ENCODE results near the gene CGB7. TPM values are rescaled to one million over a fixed set of nuclear protein-coding genes. Genes with fewer than 3 reads are reported as not detected.

The CGB7 gene
- total and polyA plus RNA-seq, 10 of the 15 experiments (the other 5 are each of a cell fraction or from before 2014, with no cell fraction given), result 0.06 TPM; not detected in 9

DNA sequence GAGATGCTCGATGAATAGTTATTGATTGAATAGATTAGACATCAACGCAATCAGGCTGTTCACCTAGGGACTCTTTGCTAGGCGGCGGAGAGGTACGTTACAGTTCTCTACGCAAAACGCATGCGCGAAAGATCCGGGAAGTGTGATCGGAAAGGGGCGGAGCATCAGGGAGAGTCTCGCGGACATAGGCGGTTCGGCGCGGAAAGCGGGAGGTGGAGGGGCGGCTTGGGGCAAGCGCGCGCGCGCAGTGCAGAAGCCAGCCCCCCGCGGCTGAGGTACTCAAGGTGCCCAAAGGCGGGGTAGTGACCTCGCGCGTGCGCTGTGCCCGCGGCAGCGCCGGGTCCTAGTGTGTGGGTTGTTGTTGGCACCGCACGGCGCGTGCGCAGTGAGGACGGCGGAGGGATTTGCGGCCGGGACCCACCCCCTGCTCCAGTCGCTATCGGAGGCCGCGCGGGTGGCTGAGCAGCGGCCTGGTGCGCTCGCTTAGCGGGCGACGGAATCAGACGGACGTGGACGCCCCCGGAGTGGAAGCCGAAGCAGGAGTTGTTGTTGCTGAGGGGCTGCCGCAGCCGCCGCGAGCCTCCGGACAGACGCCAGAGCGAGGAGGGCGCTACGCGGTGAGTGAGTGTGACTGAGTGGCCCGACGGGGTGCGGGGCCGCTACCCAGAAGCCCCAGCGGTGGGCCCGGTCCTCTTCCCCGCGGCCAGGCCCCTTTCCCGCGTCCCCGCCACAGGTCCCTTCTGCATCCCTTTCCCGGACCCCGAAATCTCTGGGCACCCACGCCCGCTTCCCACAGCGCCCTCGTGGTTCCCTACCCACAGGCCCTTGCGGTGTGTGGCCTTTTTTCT is 27.7 kb upstream of the CGB7 start, which contains the start of gene SNRNP70 (continued):
- TF ChIP-seq, protein P1, sequence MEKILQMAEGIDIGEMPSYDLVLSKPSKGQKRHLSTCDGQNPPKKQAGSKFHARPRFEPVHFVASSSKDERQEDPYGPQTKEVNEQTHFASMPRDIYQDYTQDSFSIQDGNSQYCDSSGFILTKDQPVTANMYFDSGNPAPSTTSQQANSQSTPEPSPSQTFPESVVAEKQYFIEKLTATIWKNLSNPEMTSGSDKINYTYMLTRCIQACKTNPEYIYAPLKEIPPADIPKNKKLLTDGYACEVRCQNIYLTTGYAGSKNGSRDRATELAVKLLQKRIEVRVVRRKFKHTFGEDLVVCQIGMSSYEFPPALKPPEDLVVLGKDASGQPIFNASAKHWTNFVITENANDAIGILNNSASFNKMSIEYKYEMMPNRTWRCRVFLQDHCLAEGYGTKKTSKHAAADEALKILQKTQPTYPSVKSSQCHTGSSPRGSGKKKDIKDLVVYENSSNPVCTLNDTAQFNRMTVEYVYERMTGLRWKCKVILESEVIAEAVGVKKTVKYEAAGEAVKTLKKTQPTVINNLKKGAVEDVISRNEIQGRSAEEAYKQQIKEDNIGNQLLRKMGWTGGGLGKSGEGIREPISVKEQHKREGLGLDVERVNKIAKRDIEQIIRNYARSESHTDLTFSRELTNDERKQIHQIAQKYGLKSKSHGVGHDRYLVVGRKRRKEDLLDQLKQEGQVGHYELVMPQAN (conservative IDR thresholded peaks at IDR 0.05), result peak; percentile 89
- no peak for TF ChIP-seq YBX1 (IDR thresholded peaks at IDR 0.05)
- TF ChIP-seq ESRRA (IDR thresholded peaks at IDR 0.05; ENCODE audit: low read length), result peak; percentile 79; the same call in 1 of the 2 replicates
- TF ChIP-seq, protein P2, sequence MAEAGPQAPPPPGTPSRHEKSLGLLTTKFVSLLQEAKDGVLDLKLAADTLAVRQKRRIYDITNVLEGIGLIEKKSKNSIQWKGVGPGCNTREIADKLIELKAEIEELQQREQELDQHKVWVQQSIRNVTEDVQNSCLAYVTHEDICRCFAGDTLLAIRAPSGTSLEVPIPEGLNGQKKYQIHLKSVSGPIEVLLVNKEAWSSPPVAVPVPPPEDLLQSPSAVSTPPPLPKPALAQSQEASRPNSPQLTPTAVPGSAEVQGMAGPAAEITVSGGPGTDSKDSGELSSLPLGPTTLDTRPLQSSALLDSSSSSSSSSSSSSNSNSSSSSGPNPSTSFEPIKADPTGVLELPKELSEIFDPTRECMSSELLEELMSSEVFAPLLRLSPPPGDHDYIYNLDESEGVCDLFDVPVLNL (IDR thresholded peaks at IDR 0.05; ENCODE audit: low read depth, low read length), result peak; percentile 58
- TF ChIP-seq ZSCAN29 (IDR thresholded peaks at IDR 0.05), result no peak
- TF ChIP-seq, protein P3, sequence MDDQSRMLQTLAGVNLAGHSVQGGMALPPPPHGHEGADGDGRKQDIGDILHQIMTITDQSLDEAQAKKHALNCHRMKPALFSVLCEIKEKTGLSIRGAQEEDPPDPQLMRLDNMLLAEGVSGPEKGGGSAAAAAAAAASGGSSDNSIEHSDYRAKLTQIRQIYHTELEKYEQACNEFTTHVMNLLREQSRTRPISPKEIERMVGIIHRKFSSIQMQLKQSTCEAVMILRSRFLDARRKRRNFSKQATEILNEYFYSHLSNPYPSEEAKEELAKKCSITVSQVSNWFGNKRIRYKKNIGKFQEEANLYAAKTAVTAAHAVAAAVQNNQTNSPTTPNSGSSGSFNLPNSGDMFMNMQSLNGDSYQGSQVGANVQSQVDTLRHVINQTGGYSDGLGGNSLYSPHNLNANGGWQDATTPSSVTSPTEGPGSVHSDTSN (IDR thresholded peaks at IDR 0.05; ENCODE audit: insufficient replicate concordance, low read depth, low read length), result peak; percentile 78
- peak; percentile 81; the same call in 1 of the 2 replicates for TF ChIP-seq GATAD2B (conservative IDR thresholded peaks at IDR 0.05; ENCODE audit: low read depth)
- 0 out of 4 replicates have a peak, but pooled peaks of 1 of the 2 experiments have one; percentile 38 for TF ChIP-seq ETV6 (conservative IDR thresholded peaks at IDR 0.05 in 1 of 2, IDR thresholded peaks at IDR 0.05 in 1 of 2; ENCODE audit: borderline replicate concordance in 1 of 2, low read depth in 1 of 2)
- no peak; the same call in 1 of the 2 replicates for TF ChIP-seq RFX5 (IDR thresholded peaks at IDR 0.05; ENCODE audit: low read depth, low read length)
- peak; percentile 100 for TF ChIP-seq POLR2A (IDR thresholded peaks at IDR 0.05; ENCODE audit: low read depth, low read length)
- TF ChIP-seq HDAC2 (IDR thresholded peaks at IDR 0.05), result 0 out of 2 replicates have a peak, but pooled peaks have one; percentile 60
- peak; percentile 74 for TF ChIP-seq BRCA1 (IDR thresholded peaks at IDR 0.05; ENCODE audit: low read depth, low read length)
- peak; percentile 95 for TF ChIP-seq SMAD5 (IDR thresholded peaks at IDR 0.05; ENCODE audit: low read depth)
- peak; percentile 62; the same call in 1 of the 2 replicates for TF ChIP-seq HDGF (IDR thresholded peaks at IDR 0.05)
- TF ChIP-seq TARDBP (IDR thresholded peaks at IDR 0.05; ENCODE audit: borderline replicate concordance), result peak; percentile 22
- 0 out of 2 replicates have a peak, but pooled peaks have one; percentile 40 for TF ChIP-seq PAX5 (IDR thresholded peaks at IDR 0.05; ENCODE audit: borderline replicate concordance, low read depth, low read length)
- TF ChIP-seq, protein P4, sequence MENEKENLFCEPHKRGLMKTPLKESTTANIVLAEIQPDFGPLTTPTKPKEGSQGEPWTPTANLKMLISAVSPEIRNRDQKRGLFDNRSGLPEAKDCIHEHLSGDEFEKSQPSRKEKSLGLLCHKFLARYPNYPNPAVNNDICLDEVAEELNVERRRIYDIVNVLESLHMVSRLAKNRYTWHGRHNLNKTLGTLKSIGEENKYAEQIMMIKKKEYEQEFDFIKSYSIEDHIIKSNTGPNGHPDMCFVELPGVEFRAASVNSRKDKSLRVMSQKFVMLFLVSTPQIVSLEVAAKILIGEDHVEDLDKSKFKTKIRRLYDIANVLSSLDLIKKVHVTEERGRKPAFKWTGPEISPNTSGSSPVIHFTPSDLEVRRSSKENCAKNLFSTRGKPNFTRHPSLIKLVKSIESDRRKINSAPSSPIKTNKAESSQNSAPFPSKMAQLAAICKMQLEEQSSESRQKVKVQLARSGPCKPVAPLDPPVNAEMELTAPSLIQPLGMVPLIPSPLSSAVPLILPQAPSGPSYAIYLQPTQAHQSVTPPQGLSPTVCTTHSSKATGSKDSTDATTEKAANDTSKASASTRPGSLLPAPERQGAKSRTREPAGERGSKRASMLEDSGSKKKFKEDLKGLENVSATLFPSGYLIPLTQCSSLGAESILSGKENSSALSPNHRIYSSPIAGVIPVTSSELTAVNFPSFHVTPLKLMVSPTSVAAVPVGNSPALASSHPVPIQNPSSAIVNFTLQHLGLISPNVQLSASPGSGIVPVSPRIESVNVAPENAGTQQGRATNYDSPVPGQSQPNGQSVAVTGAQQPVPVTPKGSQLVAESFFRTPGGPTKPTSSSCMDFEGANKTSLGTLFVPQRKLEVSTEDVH (IDR thresholded peaks at IDR 0.05; ENCODE audit: low read depth, partially characterized antibody), result no peak
- peak; percentile 24 for TF ChIP-seq MEF2B (IDR thresholded peaks at IDR 0.05; ENCODE audit: partially characterized antibody, poor library complexity, severe bottlenecking)
- peak; percentile 90 for TF ChIP-seq NRF1 (conservative IDR thresholded peaks at IDR 0.05; ENCODE audit: low read depth, low read length)
- TF ChIP-seq TAF1 (IDR thresholded peaks at IDR 0.05; ENCODE audit: borderline replicate concordance, low read depth, low read length), result peak; percentile 95
- TF ChIP-seq CREB1 (IDR thresholded peaks at IDR 0.05; ENCODE audit: low read depth), result peak; percentile 72
- TF ChIP-seq RUNX3 (IDR thresholded peaks at IDR 0.05; ENCODE audit: low read length), result peak; percentile 80
- TF ChIP-seq RCOR1 (conservative IDR thresholded peaks at IDR 0.05; ENCODE audit: low read depth, low read length), result peak; percentile 94
- 0 out of 2 replicates have a peak, but pooled peaks have one; percentile 44 for TF ChIP-seq ZNF217 (IDR thresholded peaks at IDR 0.05)

All from GM12878 (cell line).